Ovary (tissue), 3 donors: Measurements from ENCODE around the gene RSRC1.

Experiments
- CTCF ChIP-seq, 3 donors: fragments of 450-650 bp in 2 of 3; fragments of 200-600 bp in 1 of 3; IDR thresholded peaks; one replicate each; pipeline versions ENCODE4 v1.5.1 to v1.8.0; 2016 to 2022; ENCODE audit warnings: antibody characterized with exemption in 3 of 3, mild to moderate bottlenecking in 1 of 3
- EP300 ChIP-seq: sonication (generic); formaldehyde crosslinking; IDR thresholded peaks from one replicate; pipeline ENCODE4 v1.6.1; 2017; ENCODE audit warnings: antibody characterized with exemption
- POLR2A ChIP-seq: fragments of 450-650 bp; IDR thresholded peaks from one replicate; pipeline ENCODE4 v1.6.1; 2017; ENCODE audit warnings: antibody characterized with exemption, mild to moderate bottlenecking, moderate library complexity
- donor health status: DM: no; HTN: no; CAD: no.

DNA sequence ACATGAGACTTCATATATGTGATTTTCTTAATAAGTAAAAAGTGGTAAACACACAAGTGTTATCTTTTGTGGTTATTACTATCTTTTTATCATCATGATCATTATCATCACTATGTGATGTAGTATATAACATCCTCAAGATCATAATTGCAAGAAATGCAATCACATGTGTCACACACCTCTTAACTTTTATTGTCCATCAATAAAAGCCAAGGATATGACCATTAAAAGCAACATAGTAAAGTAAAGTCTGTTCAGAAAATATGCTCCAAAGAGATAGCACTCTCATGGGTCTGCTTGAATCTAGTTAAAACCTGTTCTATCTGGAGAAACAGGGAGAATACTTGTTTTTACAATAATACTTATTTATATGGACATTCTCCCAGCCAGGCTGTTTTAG lies 308.1 kb downstream of the RSRC1 start:
- TF ChIP-seq POLR2A (no peak), CTCF (IDR thresholded peaks at IDR 0.05) (no peak), EP300 (no peak)
